ENCODE measurements around the gene SLC30A2. TPM values are rescaled to one million over a fixed set of nuclear protein-coding genes. Genes with fewer than 3 reads are reported as not detected.
A peak's percentile ranks its signal among the peaks of the same experiment; 100 is the strongest.

Gene SLC30A2
- total and polyA plus RNA-seq, 9 of the 15 experiments (the other 6 are each of a cell fraction or from before 2014, with no cell fraction given) = 0.01 to 0.18 (median 0.06) TPM; not detected in 3

DNA sequence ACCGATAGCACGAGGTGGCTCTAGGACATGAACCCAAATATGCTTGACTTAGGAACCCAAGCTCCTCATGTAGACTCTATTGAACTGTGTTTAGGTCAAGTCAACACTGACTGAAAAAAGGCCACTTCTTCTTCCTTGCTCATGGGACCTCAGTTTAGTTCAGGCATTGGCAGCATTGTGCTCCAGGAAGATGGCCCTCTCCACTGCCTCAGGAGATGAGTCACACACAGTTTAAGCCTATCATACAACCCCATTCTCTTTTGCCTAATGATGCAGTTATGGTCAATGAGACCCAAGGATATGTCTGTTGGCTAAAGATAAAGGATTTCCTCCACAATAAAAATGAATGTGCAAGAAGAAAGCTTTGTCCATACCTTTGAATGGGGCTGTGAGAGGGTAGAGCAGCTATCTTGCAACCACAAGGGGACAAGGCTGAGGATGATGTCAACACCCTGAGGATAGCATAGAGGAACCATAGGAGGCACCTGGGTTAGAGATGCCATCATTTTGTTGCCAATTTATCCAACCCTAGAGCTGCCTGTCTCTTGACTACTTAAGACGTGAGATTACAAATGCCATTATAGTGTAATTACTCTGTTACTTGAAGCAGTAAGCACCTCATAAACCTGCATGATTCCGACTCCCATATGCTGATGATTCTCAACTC lies 24.5 kb upstream of the SLC30A2 start (continued):
- TF ChIP-seq TSHZ1 (CRISPR knock-in tag; IDR thresholded peaks at IDR 0.05) = no peak
- no peak for TF ChIP-seq NR2F6 (CRISPR knock-in tag; IDR thresholded peaks at IDR 0.05)
- TF ChIP-seq KDM5B (IDR thresholded peaks at IDR 0.05; ENCODE audit: insufficient replicate concordance, low read depth, low read length) = no peak
- TF ChIP-seq ZKSCAN8 (CRISPR knock-in tag; IDR thresholded peaks at IDR 0.05) = peak; percentile 93
- TF ChIP-seq NFYB (IDR thresholded peaks at IDR 0.05; ENCODE audit: extremely low read depth, insufficient read length) = no peak
- TF ChIP-seq MEF2A (IDR thresholded peaks at IDR 0.05; ENCODE audit: control insufficient read depth, low read depth, low read length) = peak; percentile 70; the same call in 1 of the 2 replicates
- TF ChIP-seq COPS2 (conservative IDR thresholded peaks at IDR 0.05) = no peak
- TF ChIP-seq ATF1 (CRISPR knock-in tag; IDR thresholded peaks at IDR 0.05) = no peak
- peak; percentile 91 for TF ChIP-seq ATF1 (tag; IDR thresholded peaks at IDR 0.05)
- TF ChIP-seq ZKSCAN3 (CRISPR knock-in tag; IDR thresholded peaks at IDR 0.05) = no peak
- no peak for TF ChIP-seq RBM22 (IDR thresholded peaks at IDR 0.05; ENCODE audit: low read depth, low read length, poor library complexity, severe bottlenecking)
- TF ChIP-seq TCFL5 (CRISPR knock-in tag; conservative IDR thresholded peaks at IDR 0.05) = no peak
- no peak for TF ChIP-seq ZNF239 (CRISPR knock-in tag; IDR thresholded peaks at IDR 0.05)
- TF ChIP-seq CREB3L1 (IDR thresholded peaks at IDR 0.05; ENCODE audit: borderline replicate concordance, low read depth) = peak; percentile 6; the same call in 1 of the 2 replicates
- TF ChIP-seq SAFB (IDR thresholded peaks at IDR 0.05; ENCODE audit: borderline replicate concordance, low read depth, low read length) = no peak
- TF ChIP-seq, protein P1, sequence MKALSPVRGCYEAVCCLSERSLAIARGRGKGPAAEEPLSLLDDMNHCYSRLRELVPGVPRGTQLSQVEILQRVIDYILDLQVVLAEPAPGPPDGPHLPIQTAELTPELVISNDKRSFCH (CRISPR knock-in tag; IDR thresholded peaks at IDR 0.05) = no peak
- TF ChIP-seq, protein P1 (tag; IDR thresholded peaks at IDR 0.05) = peak; percentile 79
